ENCODE measurements around the gene TFF1.

The TFF1 gene

DNA sequence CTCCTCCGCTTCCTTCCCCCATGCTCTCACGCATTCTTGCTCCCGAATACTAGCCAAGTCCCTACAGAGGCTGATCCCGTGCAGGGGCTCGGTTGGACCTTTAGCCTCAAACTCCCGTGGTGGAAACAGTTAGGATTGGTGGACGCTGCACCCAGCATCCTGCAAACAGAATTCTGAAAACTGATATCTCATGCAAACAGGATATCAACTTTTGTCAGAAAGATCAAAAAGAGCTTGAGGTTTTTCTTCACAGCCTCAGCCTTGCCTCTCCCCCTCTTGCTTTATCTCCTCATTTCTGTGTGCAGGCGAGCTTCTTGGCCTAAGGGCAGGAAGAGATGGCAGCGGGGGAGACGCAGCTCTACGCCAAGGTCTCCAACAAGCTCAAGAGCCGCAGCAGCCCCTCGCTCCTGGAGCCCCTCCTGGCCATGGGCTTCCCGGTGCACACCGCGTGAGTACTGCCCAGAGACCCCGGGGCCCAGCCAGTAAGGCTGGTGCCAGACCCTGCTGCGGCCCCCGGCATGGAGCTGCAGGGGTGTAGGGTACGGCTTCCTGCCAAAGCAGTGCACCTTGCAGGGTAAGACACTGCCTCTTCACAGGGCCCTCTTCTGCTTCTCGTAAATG lies 37.4 kb upstream of the TFF1 start, which contains the start of gene UBASH3A:
UBASH3A (plus strand) TSS at position 292 of the 621 bp plus-strand sequence; CDS start at position 336, 44 bp downstream.
- no peaks in the 10 kb centered on the region for H3K27me3 ChIP-seq (replicated peaks; ENCODE audit: control insufficient read depth, insufficient read depth, low read length)
- TF ChIP-seq, protein P1, sequence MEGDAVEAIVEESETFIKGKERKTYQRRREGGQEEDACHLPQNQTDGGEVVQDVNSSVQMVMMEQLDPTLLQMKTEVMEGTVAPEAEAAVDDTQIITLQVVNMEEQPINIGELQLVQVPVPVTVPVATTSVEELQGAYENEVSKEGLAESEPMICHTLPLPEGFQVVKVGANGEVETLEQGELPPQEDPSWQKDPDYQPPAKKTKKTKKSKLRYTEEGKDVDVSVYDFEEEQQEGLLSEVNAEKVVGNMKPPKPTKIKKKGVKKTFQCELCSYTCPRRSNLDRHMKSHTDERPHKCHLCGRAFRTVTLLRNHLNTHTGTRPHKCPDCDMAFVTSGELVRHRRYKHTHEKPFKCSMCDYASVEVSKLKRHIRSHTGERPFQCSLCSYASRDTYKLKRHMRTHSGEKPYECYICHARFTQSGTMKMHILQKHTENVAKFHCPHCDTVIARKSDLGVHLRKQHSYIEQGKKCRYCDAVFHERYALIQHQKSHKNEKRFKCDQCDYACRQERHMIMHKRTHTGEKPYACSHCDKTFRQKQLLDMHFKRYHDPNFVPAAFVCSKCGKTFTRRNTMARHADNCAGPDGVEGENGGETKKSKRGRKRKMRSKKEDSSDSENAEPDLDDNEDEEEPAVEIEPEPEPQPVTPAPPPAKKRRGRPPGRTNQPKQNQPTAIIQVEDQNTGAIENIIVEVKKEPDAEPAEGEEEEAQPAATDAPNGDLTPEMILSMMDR (IDR thresholded peaks at IDR 0.05; ENCODE audit: insufficient read depth, low read length, poor library complexity, severe bottlenecking), result no peak

DNA sequence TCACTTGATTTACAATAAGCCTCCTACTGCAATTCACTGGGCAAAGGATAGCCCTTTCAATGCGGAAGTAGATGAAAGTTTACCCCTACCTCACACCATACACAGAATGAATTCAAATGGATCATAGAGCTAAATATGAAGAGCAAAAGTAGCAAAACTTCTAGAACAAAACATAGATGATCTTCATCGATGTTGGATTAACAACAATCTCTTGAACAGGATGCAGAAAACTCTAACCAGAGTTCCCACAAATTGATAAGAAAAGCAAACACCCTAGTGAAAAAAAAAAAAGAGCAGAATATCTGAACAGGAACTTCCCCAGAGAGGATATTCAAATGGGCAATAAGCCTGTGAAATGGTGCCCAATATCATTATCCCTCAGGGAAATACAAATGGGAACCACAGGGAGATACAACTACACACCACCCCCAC lies 35.5 kb upstream of the TFF1 start:
- Histone ChIP-seq H3K27me3 (replicated peaks; ENCODE audit: control insufficient read depth, insufficient read depth, low read length) (no peaks in the 10 kb centered on the region), H3K4me3 (replicated peaks; ENCODE audit: low read depth, low read length) (no peak overlapping the region), H3K36me3 (ENCODE audit: control insufficient read depth, insufficient read depth, low read length) (no peaks in the 10 kb centered on the region)
- TF ChIP-seq, protein P1 (IDR thresholded peaks at IDR 0.05; ENCODE audit: insufficient read depth, low read length, poor library complexity, severe bottlenecking), result no peak
- DNase-seq (ENCODE audit: extremely low read depth, insufficient read length), result no peak

More for the DNA sequence above, 37.4 kb upstream of the TFF1 start, which contains the start of gene UBASH3A:
- H3K4me3 ChIP-seq (replicated peaks; ENCODE audit: low read depth, low read length), result no peak within 1 kb of the TSS
- H3K36me3 ChIP-seq (ENCODE audit: control insufficient read depth, insufficient read depth, low read length), result no peaks in the 10 kb centered on the region
- DNase-seq (ENCODE audit: extremely low read depth, insufficient read length), result no peak

DNA sequence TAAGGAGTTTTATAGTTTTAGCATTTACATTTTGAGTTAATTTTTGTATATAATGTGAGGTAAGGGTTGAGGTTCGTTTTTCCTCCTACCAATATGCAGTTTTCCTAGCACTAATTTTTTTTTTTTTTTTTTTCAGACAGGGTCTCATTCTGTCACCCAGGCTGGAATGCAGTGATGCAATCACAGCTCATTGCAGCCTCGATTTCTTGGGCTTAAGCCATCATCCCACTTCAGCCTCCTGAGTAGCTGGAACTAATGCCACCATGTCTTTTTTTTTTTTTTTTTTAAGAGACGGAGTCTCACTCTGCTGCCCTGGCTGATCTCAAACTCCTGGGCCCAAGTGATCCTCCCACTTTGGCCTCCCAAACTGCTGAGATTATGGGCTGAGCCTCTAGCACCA lies 34.8 kb upstream of the TFF1 start:
- TF ChIP-seq, protein P1 (IDR thresholded peaks at IDR 0.05; ENCODE audit: insufficient read depth, low read length, poor library complexity, severe bottlenecking), result no peak
- no peaks in the 10 kb centered on the region for H3K27me3 ChIP-seq (replicated peaks; ENCODE audit: control insufficient read depth, insufficient read depth, low read length)
- DNase-seq (ENCODE audit: extremely low read depth, insufficient read length), result no peak
- H3K4me3 ChIP-seq (replicated peaks; ENCODE audit: low read depth, low read length), result no peak overlapping the region
- no peaks in the 10 kb centered on the region for H3K36me3 ChIP-seq (ENCODE audit: control insufficient read depth, insufficient read depth, low read length)

DNA sequence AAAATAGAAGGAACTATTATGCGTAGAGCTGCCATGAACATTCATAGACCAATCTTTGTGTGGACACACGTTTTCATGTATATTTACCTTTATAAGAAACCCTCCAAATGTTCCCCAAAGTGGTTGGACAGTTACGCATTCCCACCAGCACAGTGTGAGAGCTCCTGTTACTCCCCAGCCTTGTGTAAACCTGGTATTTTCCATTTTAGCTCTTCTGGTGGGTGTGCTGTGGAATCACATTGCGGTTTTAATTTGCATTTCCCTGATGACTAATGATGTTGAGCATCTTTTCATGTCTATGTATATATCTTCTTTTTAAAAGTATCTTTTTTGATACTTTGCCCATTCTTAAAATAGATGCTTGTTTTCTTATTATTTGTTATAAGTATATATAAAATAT lies 34.2 kb upstream of the TFF1 start:
- no peaks in the 10 kb centered on the region for H3K36me3 ChIP-seq (ENCODE audit: control insufficient read depth, insufficient read depth, low read length)
- no peaks in the 10 kb centered on the region for H3K27me3 ChIP-seq (replicated peaks; ENCODE audit: control insufficient read depth, insufficient read depth, low read length)
- no peak for DNase-seq (ENCODE audit: extremely low read depth, insufficient read length)
- TF ChIP-seq, protein P1 (IDR thresholded peaks at IDR 0.05; ENCODE audit: insufficient read depth, low read length, poor library complexity, severe bottlenecking), result no peak
- H3K4me3 ChIP-seq (replicated peaks; ENCODE audit: low read depth, low read length), result no peak overlapping the region

DNA sequence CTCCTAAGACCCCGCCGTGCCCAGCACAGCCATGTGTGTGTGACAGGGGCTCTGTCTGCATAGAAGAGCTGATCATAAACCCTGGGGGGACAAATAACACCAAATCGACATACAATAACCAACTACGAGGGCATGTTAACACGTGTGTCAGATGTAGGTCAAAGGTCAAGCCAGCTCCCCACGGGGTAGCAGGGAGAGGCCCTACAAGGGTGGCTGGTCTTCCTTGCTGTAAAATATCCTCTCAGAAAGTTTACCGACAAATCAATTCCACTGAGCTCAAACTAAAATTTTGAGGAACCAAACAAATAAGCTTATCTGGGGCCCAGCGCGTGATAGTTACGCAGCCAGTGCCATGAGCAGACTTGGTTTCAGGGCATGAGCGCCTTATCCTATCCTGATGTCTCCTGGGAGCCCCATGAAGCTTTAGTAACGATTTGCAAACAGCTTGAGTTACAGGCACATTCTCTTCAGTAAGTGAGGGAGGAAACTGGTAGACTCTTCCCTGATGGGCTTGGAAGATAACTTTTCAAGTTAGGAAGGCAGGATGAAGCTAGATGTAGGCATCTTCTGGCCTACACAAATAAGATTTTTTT lies 32.2 kb upstream of the TFF1 start:
- no peaks in the 10 kb centered on the region for H3K27me3 ChIP-seq (replicated peaks; ENCODE audit: control insufficient read depth, insufficient read depth, low read length)
- no peaks in the 10 kb centered on the region for H3K36me3 ChIP-seq (ENCODE audit: control insufficient read depth, insufficient read depth, low read length)
- TF ChIP-seq, protein P1 (IDR thresholded peaks at IDR 0.05; ENCODE audit: insufficient read depth, low read length, poor library complexity, severe bottlenecking), result no peak
- no peak for DNase-seq (ENCODE audit: extremely low read depth, insufficient read length)
- no peak overlapping the region for H3K4me3 ChIP-seq (replicated peaks; ENCODE audit: low read depth, low read length)

Data from GM06990 (cell line).